Common myeloid progenitor, CD34-positive (primary cell): ENCODE results near the gene TTC34.

Experiments
- CTCF ChIA-PET: fragments of 350-600 bp; sonication (Branson Sonifier 250); formaldehyde crosslinking; loops from one replicate; lab custom pipeline; 2021; ENCODE audit warnings: antibody characterized with exemption; lab: Charles Lee
- POLR2A ChIA-PET: fragments of 350-600 bp; sonication (Branson Sonifier 250); formaldehyde crosslinking; loops from one replicate; lab custom pipeline; 2021; ENCODE audit warnings: antibody characterized with exemption; lab: Charles Lee
- DNase-seq, 3 donors: peaks; one replicate each; pipeline versions ENCODE4 v3.0.0 to v3.0.0-alpha.2; 2013
- H3K27ac ChIP-seq, 2 experiments: 1 replicate in 1 of 2; 2 replicates in 1 of 2; pipeline ENCODE4 v1.7.0; 2013; ENCODE audit warnings: inconsistent platforms in 2 of 2, low read length in 2 of 2, mild to moderate bottlenecking in 2 of 2, low read depth in 1 of 2, moderate library complexity in 1 of 2; ENCODE audit not compliant: severe bottlenecking in 2 of 2, insufficient read depth in 1 of 2, poor library complexity in 1 of 2
- H3K27me3 ChIP-seq, 5 experiments: replicated peaks in 2 of 5; 1 replicate in 3 of 5; 2 replicates in 2 of 5; pipeline versions ENCODE4 v1.6.1 to v1.7.0; 2013; ENCODE audit warnings: low read length in 4 of 5, mild to moderate bottlenecking in 2 of 5, moderate library complexity in 2 of 5, inconsistent platforms in 1 of 5; ENCODE audit not compliant: insufficient read depth in 5 of 5, control insufficient read depth in 4 of 5
- H3K36me3 ChIP-seq, 4 experiments: 1 replicate in 2 of 4; 2 replicates in 2 of 4; pipeline versions ENCODE4 v1.6.1 to v1.7.0; 2013; ENCODE audit warnings: low read length in 3 of 4, control low read depth in 1 of 4, mild to moderate bottlenecking in 1 of 4; ENCODE audit not compliant: control insufficient read depth in 4 of 4, insufficient read depth in 4 of 4
- H3K4me1 ChIP-seq, 4 experiments: 1 replicate in 3 of 4; 2 replicates in 1 of 4; pipeline versions ENCODE4 v1.6.1 to v1.7.1; 2013; ENCODE audit warnings: low read length in 3 of 4, mild to moderate bottlenecking in 3 of 4, control low read depth in 1 of 4, inconsistent platforms in 1 of 4, moderate library complexity in 1 of 4; ENCODE audit not compliant: control insufficient read depth in 4 of 4, insufficient read depth in 4 of 4; ENCODE audit errors: control extremely low read depth in 1 of 4
- H3K4me3 ChIP-seq, 7 experiments: 1 replicate in 4 of 7; 2 replicates in 3 of 7; pipeline versions ENCODE4 v1.5.1 to v1.7.0; 2013; ENCODE audit warnings: mild to moderate bottlenecking in 7 of 7, low read length in 6 of 7, moderate library complexity in 6 of 7, inconsistent platforms in 2 of 7, low read depth in 2 of 7, control low read depth in 1 of 7; ENCODE audit not compliant: insufficient read depth in 4 of 7, control insufficient read depth in 1 of 7; ENCODE audit errors: extremely low read depth in 1 of 7
- H3K9me3 ChIP-seq, 5 experiments: 1 replicate in 4 of 5; 2 replicates in 1 of 5; pipeline versions ENCODE4 v1.6.1 to v1.7.1; 2013; ENCODE audit warnings: low read length in 4 of 5, mild to moderate bottlenecking in 2 of 5, inconsistent platforms in 1 of 5, low read depth in 1 of 5, moderate library complexity in 1 of 5; ENCODE audit not compliant: control insufficient read depth in 4 of 5, insufficient read depth in 2 of 5; ENCODE audit errors: control extremely low read depth in 1 of 5
- WGBS: methylation state at CpG from one replicate; pipeline ENCODE4 v1.1.5; 2013; ENCODE audit not compliant: insufficient coverage; 5-methylcytosine and 5-hydroxymethylcytosine counted together

The TTC34 gene

DNA sequence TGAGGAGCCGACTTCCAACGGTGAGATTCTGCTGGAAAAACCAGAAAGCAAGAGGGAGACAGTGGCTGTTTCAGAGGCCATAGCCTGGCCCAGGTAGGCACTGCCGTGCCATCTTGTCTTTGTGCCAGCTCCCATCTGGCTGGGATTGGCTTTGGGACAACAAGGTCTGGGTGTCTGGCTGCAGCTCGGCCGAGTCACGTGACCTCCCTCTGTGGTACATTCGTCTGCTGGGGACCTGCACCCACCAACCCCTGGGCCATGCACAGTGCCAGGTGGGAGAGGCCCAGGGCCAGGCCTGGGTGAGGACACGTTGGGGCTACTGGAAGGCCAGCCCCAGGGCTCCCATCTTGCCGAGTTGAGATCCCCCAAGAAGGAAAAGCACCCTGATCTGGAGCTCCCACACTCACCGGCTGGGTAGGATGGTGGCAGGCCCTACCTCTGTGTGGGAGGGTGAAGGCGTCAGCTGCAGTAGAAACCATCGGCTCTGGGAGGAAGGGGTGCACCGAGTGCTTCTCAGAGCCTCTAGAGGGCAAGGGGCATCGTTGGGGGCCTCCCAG, 25.3 kb upstream of the TTC34 start:
- Histone ChIP-seq H3K36me3 (no peaks in the 10 kb centered on the region), H3K27me3 (peaks cover 0 to 6% (median 0%) of the 10 kb centered on the region in 5 experiments), H3K9me3 (peaks cover 0 to 10% (median 3%) of the 10 kb centered on the region in 5 experiments), H3K4me3 (no peak overlapping the region), H3K4me1 (peaks cover 0 to 17% (median 11%) of the 10 kb centered on the region in 4 experiments), H3K27ac (no peak overlapping the region)
- DNase-seq, result no peak
- ChIA-PET POLR2A (no interaction called here), CTCF (interaction anchor here (7.3 kb wide), 1 partner anchor 10 kb away, joined by 83 read pairs; no protein-coding TSS in a partner anchor)
- WGBS, result 94% methylated on average over 13 of the region's 14 CpGs

DNA sequence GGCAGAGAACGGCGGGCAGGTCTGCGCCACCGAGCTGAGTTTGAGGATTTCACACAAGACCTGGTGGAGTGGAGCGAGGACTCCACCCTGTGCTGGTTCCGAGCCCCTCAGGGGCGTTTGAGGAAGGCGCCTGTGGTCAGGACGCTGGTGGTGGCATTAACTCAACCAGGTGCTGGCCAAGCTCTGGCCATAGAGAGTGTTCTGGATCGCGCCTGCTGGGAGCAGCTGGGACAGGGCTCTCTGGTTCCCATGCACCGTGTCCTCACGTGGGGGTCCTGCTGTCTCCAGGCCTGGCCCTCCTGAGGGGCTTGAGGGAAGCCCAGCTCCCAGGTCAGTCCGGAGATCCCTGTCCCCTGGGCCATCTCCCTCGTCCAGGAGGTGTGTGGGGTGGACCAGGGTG, 24.8 kb upstream of the TTC34 start:
- no peak for DNase-seq
- H3K36me3 ChIP-seq, result no peaks in the 10 kb centered on the region
- 93% methylated on average over 13 of the region's 15 CpGs for WGBS
- no peak overlapping the region for H3K27ac ChIP-seq
- H3K4me3 ChIP-seq, result no peak overlapping the region
- H3K9me3 ChIP-seq, result peaks cover 0 to 10% (median 3%) of the 10 kb centered on the region in 5 experiments
- CTCF ChIA-PET, result interaction anchor here (7.3 kb wide), 1 partner anchor 11 kb away, joined by 83 read pairs; no protein-coding TSS in a partner anchor
- H3K4me1 ChIP-seq, result peaks cover 0 to 19% (median 13%) of the 10 kb centered on the region in 4 experiments
- peaks cover 0 to 6% (median 0%) of the 10 kb centered on the region in 5 experiments for H3K27me3 ChIP-seq
- POLR2A ChIA-PET, result no interaction called here

DNA sequence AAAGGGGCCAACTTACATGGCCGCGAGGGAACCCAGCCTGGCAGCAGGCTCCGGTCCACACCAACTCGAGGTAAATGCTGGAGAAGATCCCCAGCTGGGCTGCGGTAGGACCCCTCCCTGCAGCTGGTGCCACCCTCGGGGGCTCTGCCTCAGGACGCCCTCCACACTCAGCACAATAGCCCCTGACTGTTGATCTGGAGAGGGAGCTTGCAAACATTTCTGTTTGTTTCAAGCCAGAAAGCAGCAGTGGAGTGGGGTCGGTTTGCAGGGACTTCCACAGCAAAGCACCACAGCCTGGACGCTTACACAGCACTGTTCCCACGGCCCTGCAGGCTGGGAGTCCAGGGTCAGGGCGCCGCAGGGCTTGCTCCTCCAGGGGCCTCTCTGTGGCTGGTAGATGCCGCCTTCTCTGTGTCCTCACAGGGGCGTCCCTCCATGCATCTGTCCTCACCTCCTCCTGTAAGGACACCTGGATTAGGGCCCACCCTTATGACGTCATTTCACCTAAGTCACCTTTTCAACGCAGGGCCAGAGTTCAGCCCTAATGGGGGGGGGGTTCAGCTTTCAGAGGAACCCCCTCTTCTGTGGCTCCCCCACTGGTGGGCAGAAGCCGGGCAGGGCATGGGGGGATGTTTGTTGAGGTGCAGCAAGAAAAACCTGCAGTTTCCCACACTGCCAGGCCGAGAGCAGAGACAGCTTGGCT, 24.1 kb upstream of the TTC34 start:
- ChIA-PET POLR2A (no interaction called here), CTCF (interaction anchor here (4.3 to 7.3 kb wide), 2 partner anchors 12 to 20 kb away, joined by 14 to 83 read pairs; no protein-coding TSS in a partner anchor)
- Histone ChIP-seq H3K4me1 (peaks cover 0 to 19% (median 13%) of the 10 kb centered on the region in 4 experiments), H3K9me3 (peaks cover 0 to 10% (median 3%) of the 10 kb centered on the region in 5 experiments), H3K36me3 (no peaks in the 10 kb centered on the region), H3K4me3 (no peak overlapping the region), H3K27me3 (peaks cover 0 to 6% (median 0%) of the 10 kb centered on the region in 5 experiments), H3K27ac (no peak overlapping the region)
- no peak for DNase-seq
- WGBS, result 92% methylated on average over 13 of the region's 18 CpGs

- peaks cover 0 to 10% (median 3%) of the 10 kb centered on the region in 5 experiments for H3K9me3 ChIP-seq
- POLR2A ChIA-PET, result no interaction called here
- peaks cover 0 to 19% (median 13%) of the 10 kb centered on the region in 4 experiments for H3K4me1 ChIP-seq
- peaks cover 0 to 6% (median 0%) of the 10 kb centered on the region in 5 experiments for H3K27me3 ChIP-seq
- H3K4me3 ChIP-seq, result no peak overlapping the region
- no peak overlapping the region for H3K27ac ChIP-seq
- no peaks in the 10 kb centered on the region for H3K36me3 ChIP-seq
- CTCF ChIA-PET, result interaction anchor here (1.1 to 7.3 kb wide), 3 partner anchors 12 to 599 kb away, joined by 4 to 83 read pairs (median 14); no protein-coding TSS in a partner anchor
- no peak for DNase-seq
Measured at GRCh38 chr1:2824999-2825398, 23.5 kb upstream of the TTC34 start.

- peaks cover 0 to 19% (median 13%) of the 10 kb centered on the region in 4 experiments for H3K4me1 ChIP-seq
- H3K27me3 ChIP-seq, result peaks cover 0 to 6% (median 0%) of the 10 kb centered on the region in 5 experiments
- peaks cover 0 to 10% (median 3%) of the 10 kb centered on the region in 5 experiments for H3K9me3 ChIP-seq
- H3K36me3 ChIP-seq, result no peaks in the 10 kb centered on the region
- no peak overlapping the region for H3K27ac ChIP-seq
- DNase-seq, result peak in 2 of 3 donors; percentile 49 to 50
- 42% methylated on average over 21 of the region's 22 CpGs for WGBS
- ChIA-PET CTCF (interaction anchor here (1.1 to 7.3 kb wide), 3 partner anchors 13 to 600 kb away, joined by 4 to 83 read pairs (median 14); no protein-coding TSS in a partner anchor), POLR2A (no interaction called here)
- no peak overlapping the region for H3K4me3 ChIP-seq
Measured at GRCh38 chr1:2823921-2824610, 22.6 kb upstream of the TTC34 start.

GRCh38 chr1:2822621-2823145, 21.2 kb upstream of the TTC34 start:
- ChIA-PET CTCF (interaction anchor here (1.0 to 7.3 kb wide), 6 partner anchors 12 to 602 kb away, joined by 3 to 83 read pairs (median 10); no protein-coding TSS in a partner anchor), POLR2A (interaction anchor here (1.2 kb wide), 1 partner anchor 23 kb away, joined by 4 read pairs; no protein-coding TSS in a partner anchor)
- Histone ChIP-seq H3K9me3 (peaks cover 0 to 9% (median under 1%) of the 10 kb centered on the region in 5 experiments), H3K36me3 (no peaks in the 10 kb centered on the region), H3K4me3 (no peak overlapping the region), H3K4me1 (peaks cover 0 to 19% (median 13%) of the 10 kb centered on the region in 4 experiments), H3K27me3 (peaks cover 0 to 6% (median 0%) of the 10 kb centered on the region in 5 experiments), H3K27ac (no peak overlapping the region)
- 91% methylated on average over 8 of the region's 12 CpGs for WGBS
- no peak for DNase-seq
